Thyroid gland (tissue), 4 donors: ENCODE results near the gene PBX2. TPM values are rescaled to one million over a fixed set of nuclear protein-coding genes. Genes with fewer than 3 reads are reported as not detected.
A peak's percentile ranks its signal among the peaks of the same experiment; 100 is the strongest.

Source experiments
- DNase-seq, 2 donors: peaks; one replicate each; pipeline ENCODE4 v3.0.0-alpha.2; 2019
- H3K27ac ChIP-seq, 3 donors: fragments of 200-600 bp; sonication (generic); 1 replicate in 2 of 3; 2 replicates in 1 of 3; pipeline ENCODE4 v1.5.1; 2016 to 2019; ENCODE audit warnings: mild to moderate bottlenecking in 1 of 3, moderate library complexity in 1 of 3
- H3K27me3 ChIP-seq: fragments of 200-600 bp; sonication (generic); one replicate; pipeline ENCODE4 v1.5.1; 2019
- H3K36me3 ChIP-seq, 2 donors: fragments of 200-600 bp; sonication (generic); one replicate each; pipeline ENCODE4 v1.5.1; 2016 to 2019
- H3K4me1 ChIP-seq, 2 donors: fragments of 200-600 bp; sonication (generic); one replicate each; pipeline ENCODE4 v1.5.1; 2017 to 2019
- H3K4me3 ChIP-seq, 3 donors: fragments of 200-600 bp; sonication (generic); replicated peaks in 1 of 3; 1 replicate in 2 of 3; 2 replicates in 1 of 3; pipeline ENCODE4 v1.5.1; 2016; ENCODE audit warnings: mild to moderate bottlenecking in 1 of 3
- H3K9me3 ChIP-seq: fragments of 200-600 bp; sonication (generic); one replicate; pipeline ENCODE4 v1.5.1; 2017
- POLR2A ChIP-seq, 2 donors: fragments of 450-650 bp; IDR thresholded peaks; one replicate each; pipeline ENCODE4 v1.6.1; 2017; ENCODE audit warnings: antibody characterized with exemption in 2 of 2, mild to moderate bottlenecking in 2 of 2, moderate library complexity in 1 of 2
- WGBS, 2 donors: methylation state at CpG; one replicate each; pipeline ENCODE4 v1.1.5; 2017; 5-methylcytosine and 5-hydroxymethylcytosine counted together
- intact Hi-C: fragments of 100-400 bp; cut with DNase I; formaldehyde crosslinking; loops from one replicate; pipeline ENCODE4 v1.15.1; 2023
- total RNA-seq, 4 donors: library from RNA; depleted of rRNA; stranded (reverse); fragments of >200 nt; gene quantifications; one replicate each; pipeline ENCODE4 v1.2.3, GENCODE V29; 2016
- TF ChIP-seq, protein P1 (sequence below), 6 experiments: fragments of 200-600 bp in 3 of 6; fragments of 450-650 bp in 3 of 6; sonication (generic) in 3 of 6; IDR thresholded peaks; one replicate each; pipeline ENCODE4 v1.5.1; 2016 to 2019; ENCODE audit warnings: antibody characterized with exemption in 6 of 6, mild to moderate bottlenecking in 2 of 6, inconsistent platforms in 1 of 6, moderate library complexity in 1 of 6

The PBX2 gene
- total RNA-seq, 4 donors from 2014 or later = 66.0 to 93.4 (median 74.2) TPM

DNA sequence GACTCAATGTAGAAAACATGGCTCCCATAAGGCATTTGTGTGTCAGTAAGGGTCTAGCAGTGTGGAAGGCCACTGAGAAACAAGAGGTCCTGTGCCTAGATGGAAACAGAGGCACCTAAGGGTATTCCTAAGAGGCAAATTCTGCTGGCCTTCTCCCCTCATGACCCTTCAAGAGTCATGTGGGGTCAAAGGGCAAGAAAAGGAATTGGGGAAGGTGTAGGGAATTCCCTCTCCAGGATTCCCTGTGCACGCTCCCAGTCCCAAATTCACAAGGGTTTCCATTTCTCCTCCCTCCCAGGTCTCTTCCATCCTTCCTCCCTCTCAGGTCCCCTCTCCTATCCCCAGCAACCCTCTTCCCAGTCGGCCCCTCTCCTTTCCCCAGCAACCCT is 14.7 kb downstream of the PBX2 start:
- WGBS, 2 donors = 11 to 16% methylated on average over 2 of the region's 2 CpGs
- Histone ChIP-seq H3K4me3 (peak overlapping the region; percentile 72 to 98 (median 96)), H3K27ac (peak overlapping the region in 2 of 3 donors; percentile 94), H3K4me1 (peaks cover 25 to 35% of the 10 kb centered on the region in 2 donors), H3K27me3 (no peaks in the 10 kb centered on the region), H3K36me3 (peaks cover 0 to 4% of the 10 kb centered on the region in 2 donors), H3K9me3 (no peaks in the 10 kb centered on the region)
- no peak for TF ChIP-seq POLR2A (IDR thresholded peaks at IDR 0.05)
- TF ChIP-seq, protein P1, sequence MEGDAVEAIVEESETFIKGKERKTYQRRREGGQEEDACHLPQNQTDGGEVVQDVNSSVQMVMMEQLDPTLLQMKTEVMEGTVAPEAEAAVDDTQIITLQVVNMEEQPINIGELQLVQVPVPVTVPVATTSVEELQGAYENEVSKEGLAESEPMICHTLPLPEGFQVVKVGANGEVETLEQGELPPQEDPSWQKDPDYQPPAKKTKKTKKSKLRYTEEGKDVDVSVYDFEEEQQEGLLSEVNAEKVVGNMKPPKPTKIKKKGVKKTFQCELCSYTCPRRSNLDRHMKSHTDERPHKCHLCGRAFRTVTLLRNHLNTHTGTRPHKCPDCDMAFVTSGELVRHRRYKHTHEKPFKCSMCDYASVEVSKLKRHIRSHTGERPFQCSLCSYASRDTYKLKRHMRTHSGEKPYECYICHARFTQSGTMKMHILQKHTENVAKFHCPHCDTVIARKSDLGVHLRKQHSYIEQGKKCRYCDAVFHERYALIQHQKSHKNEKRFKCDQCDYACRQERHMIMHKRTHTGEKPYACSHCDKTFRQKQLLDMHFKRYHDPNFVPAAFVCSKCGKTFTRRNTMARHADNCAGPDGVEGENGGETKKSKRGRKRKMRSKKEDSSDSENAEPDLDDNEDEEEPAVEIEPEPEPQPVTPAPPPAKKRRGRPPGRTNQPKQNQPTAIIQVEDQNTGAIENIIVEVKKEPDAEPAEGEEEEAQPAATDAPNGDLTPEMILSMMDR (IDR thresholded peaks at IDR 0.05) = no peak
- intact Hi-C loops = no loop called here
- no peak for DNase-seq

DNA sequence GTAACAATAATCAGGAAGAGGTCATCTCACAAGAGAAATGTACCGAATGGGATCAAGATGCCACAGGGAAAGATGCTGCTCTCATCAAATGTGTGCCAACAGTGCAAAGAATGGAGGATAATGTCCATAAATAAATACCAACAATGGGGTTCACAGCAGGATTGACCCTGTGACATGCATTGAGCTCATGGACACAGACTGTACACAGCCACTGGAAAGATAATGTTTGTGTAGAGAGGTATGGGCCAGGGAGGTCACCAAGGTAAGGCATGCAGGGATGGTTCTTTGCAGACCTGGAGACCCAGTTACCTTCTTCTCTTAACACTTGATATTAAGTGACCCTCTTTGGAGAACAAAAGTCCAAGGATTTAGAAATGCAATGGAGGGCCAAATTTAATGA is 15.6 kb downstream of the PBX2 start:
- 88 to 92% methylated on average over 1 of the region's 1 CpG for WGBS, 2 donors
- Histone ChIP-seq H3K4me1 (peaks cover 19 to 26% of the 10 kb centered on the region in 2 donors), H3K27ac (no peak overlapping the region), H3K36me3 (peaks cover 0 to 11% of the 10 kb centered on the region in 2 donors), H3K9me3 (no peaks in the 10 kb centered on the region), H3K27me3 (no peaks in the 10 kb centered on the region), H3K4me3 (no peak overlapping the region)
- TF ChIP-seq, protein P1 (IDR thresholded peaks at IDR 0.05) = no peak
- TF ChIP-seq POLR2A (IDR thresholded peaks at IDR 0.05) = no peak
- no peak for DNase-seq
- intact Hi-C loops = no loop called here

DNA sequence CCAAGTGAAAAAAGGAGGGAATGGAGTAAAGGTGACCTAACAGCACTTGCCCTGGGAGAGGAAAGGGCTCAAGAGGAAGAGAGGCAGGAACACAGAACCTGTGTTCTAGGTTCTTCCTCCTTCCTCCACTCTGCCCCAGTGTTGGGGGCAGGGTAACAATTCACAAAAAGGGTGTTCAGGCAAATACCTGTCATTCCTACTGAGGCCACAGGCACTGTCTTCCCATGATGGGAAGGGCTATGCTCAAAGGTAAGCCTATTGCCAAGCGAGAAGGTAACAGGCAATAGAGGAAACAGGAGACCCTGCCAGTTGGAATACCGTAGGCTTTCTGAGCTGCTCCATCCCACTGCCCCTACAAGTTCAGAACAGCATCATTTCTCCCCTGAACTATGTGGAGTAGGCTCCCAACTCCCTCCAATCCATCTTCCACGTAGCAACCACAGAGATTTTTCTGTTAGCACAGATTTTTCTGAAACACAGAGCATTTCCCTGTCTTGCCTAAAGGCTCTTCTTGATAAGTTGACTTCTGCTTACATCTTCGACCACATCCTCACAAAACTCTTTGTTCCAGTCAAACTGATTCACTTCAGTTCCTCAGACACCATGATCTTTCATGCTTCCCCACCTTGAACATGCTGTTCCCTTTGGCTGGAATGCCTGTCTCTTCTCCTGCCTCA is 16.8 kb downstream of the PBX2 start:
- DNase-seq = no peak
- H3K9me3 ChIP-seq = no peaks in the 10 kb centered on the region
- no peak for TF ChIP-seq POLR2A (IDR thresholded peaks at IDR 0.05)
- TF ChIP-seq, protein P1 (IDR thresholded peaks at IDR 0.05) = no peak
- WGBS, 2 donors = 72 to 82% methylated on average over 4 of the region's 4 CpGs
- no peaks in the 10 kb centered on the region for H3K27me3 ChIP-seq
- no peak overlapping the region for H3K27ac ChIP-seq
- no peak overlapping the region for H3K4me3 ChIP-seq
- intact Hi-C loops = no loop called here
- peaks cover 12 to 19% of the 10 kb centered on the region in 2 donors for H3K4me1 ChIP-seq
- H3K36me3 ChIP-seq = peaks cover 0 to 16% of the 10 kb centered on the region in 2 donors

DNA sequence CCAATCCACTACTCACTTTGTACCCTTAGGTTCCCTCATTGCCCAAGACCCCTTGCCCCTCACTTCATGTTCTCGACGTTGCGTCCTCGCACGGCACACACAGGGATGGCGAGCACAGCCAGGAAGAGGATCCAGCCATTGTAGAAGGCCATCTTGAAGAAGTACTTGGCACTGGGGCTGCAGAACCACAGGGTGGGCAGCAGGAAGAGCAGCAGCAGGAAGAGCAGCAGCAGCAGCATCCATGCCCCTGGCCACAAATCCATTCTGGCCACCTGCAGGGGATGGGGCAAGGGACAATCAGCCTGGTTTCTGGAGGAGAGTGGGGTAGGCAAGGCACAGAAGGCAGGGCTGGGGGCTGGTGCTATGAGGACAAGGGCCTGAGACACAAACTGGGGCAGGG is 18.8 kb downstream of the PBX2 start:
- TF ChIP-seq, protein P1 (IDR thresholded peaks at IDR 0.05) = no peak
- no peak for TF ChIP-seq POLR2A (IDR thresholded peaks at IDR 0.05)
- DNase-seq = no peak
- no peaks in the 10 kb centered on the region for H3K27me3 ChIP-seq
- H3K4me3 ChIP-seq = no peak overlapping the region
- H3K4me1 ChIP-seq = peaks cover 8% of the 10 kb centered on the region in 2 donors
- H3K9me3 ChIP-seq = no peaks in the 10 kb centered on the region
- H3K36me3 ChIP-seq = peaks cover 8 to 32% of the 10 kb centered on the region in 2 donors
- WGBS, 2 donors = 94 to 96% methylated on average over 6 of the region's 6 CpGs
- no peak overlapping the region for H3K27ac ChIP-seq
- intact Hi-C loops = no loop called here

DNA sequence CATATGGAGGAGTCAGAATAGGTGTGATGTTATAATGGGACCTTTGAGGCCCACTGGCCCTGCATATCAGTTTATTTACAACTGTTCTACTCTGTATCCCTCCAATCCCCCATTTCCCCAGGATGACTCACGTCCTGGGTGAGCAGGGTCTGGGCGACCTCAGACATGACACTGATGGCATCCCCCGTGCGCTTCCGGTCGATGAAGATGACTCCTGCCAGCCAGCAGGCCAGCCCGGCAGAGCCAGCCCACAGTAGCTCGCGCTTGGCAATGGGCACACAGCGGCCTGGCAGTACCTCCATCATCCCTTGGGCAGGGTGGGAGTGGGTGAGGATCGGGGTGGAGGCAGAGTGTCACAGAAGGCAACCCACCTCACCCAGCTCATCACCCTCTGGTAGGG is 19.7 kb downstream of the PBX2 start:
- no peaks in the 10 kb centered on the region for H3K9me3 ChIP-seq
- no peak for DNase-seq
- no peak overlapping the region for H3K27ac ChIP-seq
- TF ChIP-seq, protein P1 (IDR thresholded peaks at IDR 0.05) = no peak
- no peak for TF ChIP-seq POLR2A (IDR thresholded peaks at IDR 0.05)
- H3K4me1 ChIP-seq = peaks cover 6% of the 10 kb centered on the region in 2 donors
- WGBS, 2 donors = 95% methylated on average over 11 of the region's 11 CpGs
- H3K4me3 ChIP-seq = no peak overlapping the region
- intact Hi-C loops = no loop called here
- H3K27me3 ChIP-seq = no peaks in the 10 kb centered on the region
- peaks cover 8 to 32% of the 10 kb centered on the region in 2 donors for H3K36me3 ChIP-seq
